ENCODE data around the gene BCAS3.
"Not testable (repeated sequence)": the region's sequence is repeated elsewhere in the genome, so short reads cannot be mapped to it uniquely, and the experiment has no call there.

Gene BCAS3

DNA sequence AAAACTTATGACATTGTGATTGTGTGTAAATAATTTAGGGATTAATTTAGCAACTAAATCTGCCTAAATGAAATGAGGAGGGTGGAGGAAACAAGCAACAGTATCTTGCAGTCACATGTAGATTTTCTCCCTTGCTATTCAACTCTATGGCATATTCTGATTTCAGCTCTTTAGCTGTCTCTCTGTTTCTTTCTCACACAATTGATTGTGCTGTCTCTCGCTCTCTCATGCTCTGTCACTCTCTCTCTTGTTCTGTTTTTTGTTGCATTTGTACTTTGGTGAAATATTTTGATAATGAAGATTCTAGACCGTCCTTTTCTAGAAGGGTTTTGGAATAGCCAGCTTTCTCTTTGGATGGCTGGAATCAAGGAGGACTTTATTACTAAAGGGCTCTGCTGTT is 70.6 kb downstream of the BCAS3 start:
- DNase-seq, result no peak

DNA sequence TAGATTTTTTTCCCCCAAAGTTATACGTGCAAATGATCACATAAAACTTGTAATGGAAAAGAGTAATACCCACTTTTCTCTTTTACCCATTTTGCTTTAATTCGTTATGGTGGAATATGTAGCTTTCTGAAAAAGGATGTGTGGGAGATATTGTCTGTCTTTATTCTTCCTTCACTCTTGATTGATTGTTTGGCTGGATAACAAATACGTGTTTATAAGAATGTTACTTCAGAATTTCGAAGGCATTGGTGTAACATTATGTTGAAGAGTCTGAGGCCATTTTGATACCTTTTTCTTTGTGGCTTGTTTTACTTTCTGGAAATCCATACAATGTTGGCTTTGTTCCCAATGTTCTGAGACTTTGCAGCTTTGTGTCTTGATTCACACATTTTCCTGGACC is 71.4 kb downstream of the BCAS3 start:
- DNase-seq, result no peak

DNA sequence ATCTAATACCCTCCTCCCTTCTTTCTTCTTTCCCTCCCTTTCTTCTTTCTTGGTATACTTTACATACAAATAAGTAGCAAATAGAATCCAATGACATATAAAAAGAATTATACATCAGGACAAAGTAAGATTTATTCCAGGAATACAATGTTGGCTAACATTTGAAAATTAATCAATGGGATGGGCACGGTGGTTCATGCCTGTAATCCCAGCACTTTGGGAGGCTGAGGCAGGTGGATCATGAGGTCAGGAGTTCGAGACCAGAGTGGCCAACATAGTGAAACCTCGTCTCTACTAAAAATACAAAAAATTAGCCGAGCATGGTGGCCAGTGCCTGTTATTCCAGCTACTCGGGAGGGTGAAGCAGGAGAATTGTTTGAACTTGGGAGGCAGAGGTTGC is 72.1 kb downstream of the BCAS3 start:
- no peak for DNase-seq

DNA sequence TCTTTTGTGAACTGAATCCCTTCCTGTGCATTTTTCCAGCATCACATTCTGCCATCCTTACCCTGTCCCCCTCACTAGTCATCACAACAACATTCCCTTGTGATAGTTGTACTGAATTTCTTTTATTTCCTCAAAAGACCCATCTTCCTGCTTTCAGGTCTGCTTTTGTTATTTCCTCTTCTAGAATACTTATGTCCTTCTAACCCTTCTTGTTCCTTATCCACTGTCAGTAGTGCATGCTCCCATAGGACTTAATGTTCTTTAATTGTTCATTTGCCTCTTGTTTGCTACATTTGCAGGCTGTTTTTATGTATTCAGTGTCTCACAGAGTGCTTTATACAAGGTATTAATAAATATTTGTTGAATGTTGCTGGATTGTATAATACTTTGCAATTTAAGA is 73.0 kb downstream of the BCAS3 start:
- DNase-seq, result no peak

DNA sequence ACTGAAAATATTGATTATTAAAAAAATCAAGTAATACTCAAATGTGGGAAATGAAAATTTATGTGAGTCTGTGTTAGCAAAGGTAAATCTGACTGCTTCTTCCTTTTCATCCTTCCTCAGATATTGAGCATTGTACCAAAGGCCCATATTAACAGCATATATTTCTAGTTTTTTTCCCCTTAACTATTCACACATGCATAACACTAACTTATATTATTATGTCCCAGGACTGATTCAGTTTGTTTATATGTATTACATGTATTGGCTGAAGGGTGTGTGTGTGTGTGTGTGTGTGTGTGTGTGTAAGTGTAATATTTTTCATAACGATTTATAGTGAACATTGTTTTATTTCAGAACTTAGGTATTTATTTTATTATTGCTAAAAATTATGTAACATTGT is 74.2 kb downstream of the BCAS3 start:
- no peak for DNase-seq

DNA sequence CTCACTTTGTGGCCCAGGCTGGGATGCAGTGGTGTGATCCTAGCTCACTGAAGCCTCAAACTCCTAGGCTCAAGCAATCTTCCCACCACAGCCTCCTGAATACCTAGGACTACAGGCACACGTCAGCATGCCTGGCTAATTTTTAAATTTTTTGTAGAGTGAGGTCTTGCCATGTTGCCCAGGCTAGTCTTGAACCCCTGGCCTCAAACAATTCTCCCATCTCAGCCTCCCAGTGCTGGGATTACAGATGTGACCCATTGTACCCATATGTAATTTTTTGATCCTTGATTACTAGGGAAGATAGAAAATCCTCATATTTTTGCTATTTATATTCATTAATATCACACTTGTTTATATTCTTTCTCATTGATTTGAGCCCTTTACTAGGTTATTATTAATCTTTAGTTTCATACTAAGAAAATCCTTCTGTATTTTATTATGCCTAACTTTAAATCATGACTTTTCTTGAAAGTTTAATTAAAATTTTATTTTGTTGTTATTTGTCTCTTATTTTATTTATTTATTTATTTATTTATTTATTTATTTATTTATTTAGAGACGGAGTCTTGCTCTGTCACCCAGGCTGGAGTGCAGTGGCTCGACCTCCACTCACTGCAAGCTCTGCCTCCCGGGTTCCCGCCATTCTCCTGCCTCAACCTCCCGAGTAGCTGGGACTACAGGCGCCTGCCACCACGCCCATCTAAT is 75.4 kb downstream of the BCAS3 start:
- no peak for DNase-seq

DNA sequence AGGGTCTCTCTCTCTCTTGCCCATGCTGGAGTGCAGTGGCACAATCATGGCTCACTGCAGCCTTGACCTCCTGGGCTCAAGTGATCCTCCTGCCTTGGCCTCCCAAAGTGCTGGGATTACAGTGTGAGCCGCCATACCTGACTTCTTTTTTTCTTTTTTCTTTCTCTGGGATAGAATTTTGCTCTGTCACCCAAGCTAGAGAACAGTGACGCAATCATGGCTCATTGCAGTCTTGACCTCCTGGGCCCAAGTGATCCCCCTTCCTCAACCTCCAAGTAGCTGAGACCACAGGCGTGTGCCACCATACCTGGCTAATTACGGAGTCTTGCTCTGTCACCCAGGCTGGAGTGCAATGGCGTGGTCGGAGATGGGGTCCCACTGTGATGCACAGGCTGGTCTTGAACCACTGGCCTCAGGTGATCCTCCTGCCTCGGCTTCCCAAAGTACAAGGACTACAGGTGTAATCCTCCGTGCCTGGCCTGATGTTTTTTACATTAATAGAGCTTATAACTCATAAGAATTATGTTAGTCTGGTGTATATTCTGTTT is 76.5 kb downstream of the BCAS3 start:
- no peak for DNase-seq

DNA sequence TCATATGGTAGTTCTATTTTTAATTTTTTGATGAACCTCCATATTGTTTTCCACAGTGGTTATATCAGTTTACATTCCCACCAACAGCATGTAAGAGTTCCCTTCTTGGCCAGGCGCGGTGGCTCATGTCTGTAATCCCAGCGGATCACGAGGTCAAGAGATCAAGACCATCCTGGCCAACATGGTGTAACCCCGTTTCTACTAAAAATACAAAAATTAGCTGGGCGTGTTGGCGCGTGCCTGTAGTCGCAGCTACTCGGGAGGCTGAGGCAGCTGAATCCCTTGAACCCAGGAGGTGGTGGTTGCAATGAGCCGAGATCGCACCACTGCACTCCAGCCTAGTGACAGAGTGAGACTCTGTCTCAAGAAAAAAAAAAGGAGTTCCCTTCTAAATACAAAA is 79.1 kb downstream of the BCAS3 start:
- DNase-seq, result not testable (repeated sequence)

DNA sequence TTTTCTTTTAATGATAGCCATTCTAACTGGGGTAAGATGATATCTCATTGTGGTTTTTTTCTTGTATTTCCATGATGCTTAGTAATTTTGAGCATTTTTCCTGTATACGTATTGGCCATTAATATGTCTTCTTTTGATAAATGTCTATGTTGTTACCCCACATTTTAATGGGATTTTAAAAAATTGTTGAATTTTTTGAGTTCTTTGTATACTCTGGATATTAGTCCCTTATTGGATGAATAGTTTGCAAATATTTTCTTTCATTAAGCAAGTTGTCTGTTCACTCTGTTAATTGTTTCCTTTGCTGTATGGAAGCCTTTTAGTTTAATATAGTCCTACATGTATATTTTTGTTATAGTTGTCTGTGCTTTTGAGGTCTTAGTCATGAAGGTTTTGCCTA is 79.8 kb downstream of the BCAS3 start:
- no peak for DNase-seq

DNA sequence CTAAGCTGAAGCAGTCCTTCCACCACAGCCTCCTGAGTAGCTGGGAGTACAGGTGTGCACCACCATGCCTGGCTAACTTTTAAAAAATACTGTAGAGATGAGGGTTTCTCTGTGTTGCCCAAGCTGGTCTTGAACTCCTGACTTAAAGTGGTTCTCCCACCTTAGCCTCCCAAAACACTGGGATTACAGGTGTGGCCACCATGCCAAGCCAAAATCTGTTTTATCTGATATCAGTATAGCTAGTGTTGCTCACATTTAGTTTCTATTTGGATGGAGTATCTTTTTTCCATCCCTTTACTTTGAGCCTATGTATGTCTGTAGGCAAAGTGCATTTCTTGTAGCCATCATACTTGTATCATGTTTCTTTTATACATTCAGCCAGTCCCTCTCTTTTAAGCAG is 82.1 kb downstream of the BCAS3 start:
- DNase-seq, result no peak

DNA sequence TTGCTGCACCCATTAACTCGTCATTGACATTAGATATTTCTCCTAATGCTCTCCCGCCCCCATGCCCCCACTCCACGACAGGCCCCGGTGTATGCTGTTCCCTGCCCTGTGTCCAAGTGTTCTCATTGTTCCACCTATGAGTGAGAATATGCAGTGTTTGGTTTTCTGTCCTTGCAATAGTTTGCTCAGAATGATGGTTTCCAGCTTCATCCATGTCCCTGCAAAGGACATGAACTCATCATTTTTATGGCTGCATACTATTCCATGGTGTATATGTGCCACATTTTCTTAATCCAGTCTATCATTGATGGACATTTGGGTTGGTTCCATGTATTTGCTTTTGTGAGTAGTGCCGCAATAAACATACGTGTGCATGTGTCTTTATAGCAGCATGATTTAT is 83.7 kb downstream of the BCAS3 start:
- not testable (repeated sequence) for DNase-seq

DNA sequence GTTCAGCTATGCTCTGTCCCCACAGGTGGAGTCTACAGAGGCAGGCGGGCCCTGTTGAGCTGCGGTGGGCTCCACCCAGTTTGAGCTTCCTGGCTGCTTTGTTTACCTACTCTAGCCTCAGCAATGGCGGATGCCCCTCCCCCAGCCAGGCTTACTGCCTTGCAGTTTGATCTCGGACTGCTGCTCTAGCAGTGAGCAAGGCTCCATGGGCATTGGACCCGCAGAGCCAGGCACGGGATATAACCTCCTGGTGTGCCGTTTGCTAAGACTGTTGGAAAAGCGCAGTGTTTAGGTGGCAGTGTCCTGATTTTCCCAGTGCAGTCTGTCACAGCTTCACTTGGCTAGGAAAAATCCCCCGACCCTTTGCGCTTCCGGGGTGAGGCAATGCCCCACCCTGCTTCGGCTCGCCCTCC is 89.1 kb downstream of the BCAS3 start:
- no peak for DNase-seq

DNA sequence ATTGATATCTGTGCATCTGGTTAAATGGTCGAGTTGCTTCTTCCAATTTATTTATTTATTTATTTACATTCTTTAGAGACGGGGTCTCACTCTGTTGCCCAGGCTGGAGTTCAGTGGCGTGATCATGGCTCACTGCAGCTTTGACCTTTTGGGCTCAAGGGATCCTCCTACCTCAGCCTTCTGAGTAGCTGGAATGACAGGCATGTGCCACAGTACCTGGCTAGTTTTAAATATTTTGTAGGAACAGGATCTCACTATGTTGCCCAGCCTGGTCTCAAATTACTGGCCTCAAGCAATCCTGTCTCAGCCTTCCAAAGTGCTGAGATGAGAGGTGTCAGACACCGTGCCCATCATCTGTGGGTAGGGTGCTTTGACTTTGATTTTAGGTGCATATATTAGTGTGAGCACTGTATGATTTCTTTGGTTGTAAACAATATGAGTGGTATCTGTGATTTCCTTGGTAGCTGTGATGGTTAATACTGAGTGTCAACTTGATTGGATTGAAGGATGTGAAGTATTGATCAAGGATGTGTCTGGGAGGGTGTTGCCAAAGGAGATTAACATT is 90.2 kb downstream of the BCAS3 start:
- no peak for DNase-seq

DNA sequence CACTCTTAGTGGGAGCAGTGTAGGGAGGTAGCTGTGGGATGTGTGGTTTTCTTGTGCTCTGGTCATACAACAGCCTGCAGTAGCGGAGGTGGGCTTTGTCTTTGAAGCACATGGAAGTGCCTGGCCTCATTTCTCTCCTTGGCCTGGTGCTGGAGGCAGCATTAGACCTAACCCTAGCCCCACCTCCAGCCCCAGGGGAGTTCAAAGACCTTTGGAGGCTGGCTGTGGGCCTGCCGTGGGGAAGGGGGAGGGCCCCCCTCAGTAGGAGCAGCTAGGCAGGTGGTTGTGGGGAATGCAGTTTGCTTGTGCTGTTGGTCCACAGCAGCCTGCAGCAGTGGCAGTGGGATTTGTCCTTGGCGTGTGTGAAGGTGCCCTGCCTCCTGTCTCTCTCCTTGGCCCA is 91.7 kb downstream of the BCAS3 start:
- DNase-seq, result no peak

DNA sequence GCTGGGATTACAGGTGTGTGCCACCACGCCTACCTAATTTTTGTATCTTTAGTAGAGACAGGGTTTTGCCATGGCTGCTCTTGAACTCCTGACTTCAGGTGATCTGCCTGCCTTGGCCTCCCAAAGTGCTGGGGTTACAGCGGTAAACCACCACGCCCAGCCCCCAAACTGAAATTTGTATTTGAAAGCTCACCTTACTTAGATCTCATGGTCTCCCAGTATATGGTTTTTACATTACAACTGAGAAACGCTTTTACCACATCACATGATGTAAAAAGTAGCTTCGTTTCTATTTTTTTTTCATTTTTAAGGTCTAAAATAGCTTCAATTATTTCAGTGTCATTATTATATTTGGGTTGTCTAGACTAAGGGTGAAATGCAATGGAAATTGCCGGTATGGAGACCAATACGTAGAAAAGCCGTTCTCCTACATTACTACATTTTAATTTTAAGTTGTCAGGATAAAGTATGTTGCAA is 93.3 kb downstream of the BCAS3 start:
- no peak for DNase-seq

DNA sequence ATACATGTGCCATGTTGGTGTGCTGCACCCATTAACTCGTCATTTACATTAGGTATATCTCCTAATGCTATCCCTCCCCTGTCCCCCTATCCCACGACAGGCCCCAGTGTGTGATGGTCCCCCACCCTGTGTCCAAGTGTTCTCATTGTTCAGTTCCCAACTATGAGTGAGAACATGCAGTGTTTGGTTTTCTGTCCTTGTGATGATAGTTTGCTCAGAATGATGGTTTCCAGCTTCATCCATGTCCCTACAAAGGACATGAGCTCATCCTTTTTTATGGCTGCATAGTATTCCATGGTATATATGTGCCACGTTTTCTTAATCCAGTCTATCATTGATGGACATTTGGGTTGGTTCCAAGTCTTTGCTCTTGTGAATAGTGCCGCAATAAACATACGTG is 94.0 kb downstream of the BCAS3 start:
- not testable (repeated sequence) for DNase-seq

DNA sequence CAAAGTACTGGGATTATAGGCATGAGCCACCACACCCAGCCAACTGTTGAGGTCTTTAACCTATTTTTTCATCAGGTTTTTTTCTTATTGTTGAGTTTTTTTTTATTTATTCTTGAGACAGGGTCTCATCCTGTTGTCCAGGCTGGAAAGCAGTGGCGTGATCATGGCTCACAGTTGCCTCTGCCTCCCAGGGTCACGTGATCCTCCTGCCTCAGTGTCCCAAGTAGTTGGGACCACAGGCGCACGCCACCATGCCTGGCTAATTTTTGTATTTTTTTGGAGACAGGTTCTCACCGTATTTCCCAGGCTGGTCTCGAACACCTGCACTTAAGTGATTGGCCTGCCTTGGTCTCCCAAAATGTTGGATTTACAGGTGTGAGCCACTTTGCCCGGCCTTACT is 95.9 kb downstream of the BCAS3 start:
- no peak for DNase-seq

DNA sequence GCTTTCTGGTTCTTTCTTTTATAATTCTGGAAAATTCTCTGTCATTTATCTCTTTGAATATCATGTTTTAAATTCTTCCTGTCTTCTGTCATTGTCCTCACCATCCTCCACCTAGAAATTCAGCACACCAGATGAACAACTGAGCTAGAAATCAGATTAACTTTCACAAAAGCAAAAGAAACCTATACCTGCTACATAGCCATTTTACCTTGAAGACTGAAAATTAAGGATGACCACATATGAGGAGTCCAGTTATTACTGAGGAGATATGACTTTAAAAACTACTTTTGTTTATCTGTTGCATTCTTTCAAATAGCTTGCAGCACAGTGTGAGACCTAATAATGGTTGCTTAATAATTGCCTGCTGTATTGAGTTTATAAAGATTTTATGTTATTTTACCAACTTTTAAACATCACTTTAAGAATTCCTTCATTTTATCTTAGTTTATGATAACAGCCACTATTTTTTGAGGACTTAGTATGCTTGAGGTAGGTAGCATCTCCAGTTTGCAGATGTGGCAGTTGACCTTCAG is 104.3 kb downstream of the BCAS3 start:
- no peak for DNase-seq

DNA sequence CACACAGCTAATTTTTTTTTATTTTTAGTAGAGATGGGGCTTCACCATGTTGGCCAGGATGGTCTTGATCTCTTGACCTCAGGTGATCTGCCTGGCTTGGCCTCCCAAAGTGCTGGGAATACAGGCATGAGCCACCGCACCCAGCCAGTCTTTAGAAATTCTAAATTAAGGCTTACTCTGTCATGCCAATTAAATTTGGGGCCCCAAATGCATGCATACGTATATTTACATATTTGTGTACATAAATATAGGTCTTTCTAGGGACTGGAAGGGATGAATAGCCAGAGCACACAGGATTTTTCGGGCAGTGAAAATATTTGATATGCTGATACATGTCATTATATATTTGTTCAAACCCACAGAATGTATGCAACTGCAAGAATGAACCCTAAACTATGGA is 105.1 kb downstream of the BCAS3 start:
- DNase-seq, result no peak

DNA sequence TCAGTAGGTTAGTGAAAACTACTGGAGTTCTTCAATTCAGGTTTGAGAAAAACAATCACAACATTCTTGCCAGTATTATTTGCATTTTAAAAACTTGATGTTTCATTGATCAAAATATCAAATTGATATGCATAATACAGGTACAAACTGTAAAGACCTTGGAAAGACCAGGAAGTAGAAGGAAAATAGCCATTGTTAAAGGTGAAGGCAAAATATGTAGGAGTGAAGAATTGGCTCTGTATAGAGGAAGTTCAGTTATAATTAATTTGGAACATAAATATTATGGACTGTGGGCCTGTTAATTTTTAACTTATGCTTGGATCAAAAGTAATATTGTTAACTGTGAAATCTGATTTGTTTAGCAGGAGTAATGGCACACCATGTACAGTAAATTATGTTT is 112.6 kb downstream of the BCAS3 start:
- DNase-seq, result no peak

DNA sequence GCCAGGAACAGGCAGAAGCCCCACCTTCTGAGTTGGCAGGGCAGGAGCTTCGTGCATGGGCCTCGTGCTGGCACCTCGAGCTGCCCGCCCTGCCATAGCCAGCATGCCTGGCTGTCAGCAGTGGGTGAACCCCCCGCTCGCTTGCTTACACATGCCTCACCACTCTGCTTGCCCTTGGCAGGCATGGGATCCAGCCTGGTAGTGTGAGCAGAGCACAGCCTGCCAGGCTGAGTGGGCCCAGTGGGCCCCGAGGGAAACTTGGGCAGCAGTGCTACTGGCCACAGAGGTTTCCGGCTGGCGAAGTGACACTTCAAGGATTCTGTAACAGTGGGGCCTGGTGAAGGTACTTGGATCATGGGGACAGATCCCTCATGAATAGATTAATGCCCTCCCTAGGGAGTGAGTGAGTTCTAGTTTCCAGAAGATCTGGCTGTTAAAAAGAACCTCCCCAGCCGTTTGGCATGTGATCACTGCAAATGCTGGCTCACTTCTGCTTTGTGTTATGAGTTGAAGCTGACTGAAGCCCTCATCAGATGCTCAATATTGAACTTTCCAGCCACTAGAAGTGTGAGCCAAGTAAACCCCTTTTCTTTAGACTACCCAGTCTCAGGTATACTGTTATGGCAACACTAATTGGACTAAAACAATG is 114.7 kb downstream of the BCAS3 start:
- no peak for DNase-seq

DNA sequence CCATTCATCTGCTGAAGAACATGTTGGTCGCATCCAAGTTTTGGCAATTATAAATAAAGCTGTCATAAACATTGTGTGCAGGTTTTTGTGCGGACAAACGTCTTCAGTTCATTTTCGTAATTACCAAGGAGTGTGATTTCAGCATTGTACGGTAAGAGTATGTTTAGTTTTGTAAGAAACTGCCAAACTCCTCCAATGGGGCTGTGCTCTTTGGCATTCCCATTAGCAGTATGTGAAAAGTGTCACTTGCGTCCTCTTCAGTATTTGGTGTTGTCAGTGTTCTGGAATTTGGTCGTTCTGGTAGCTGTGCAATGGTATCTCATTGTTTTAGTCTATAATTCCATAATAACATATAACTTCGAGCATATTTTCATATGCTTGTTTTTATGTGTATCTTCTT is 120.9 kb downstream of the BCAS3 start:
- no peak for DNase-seq

DNA sequence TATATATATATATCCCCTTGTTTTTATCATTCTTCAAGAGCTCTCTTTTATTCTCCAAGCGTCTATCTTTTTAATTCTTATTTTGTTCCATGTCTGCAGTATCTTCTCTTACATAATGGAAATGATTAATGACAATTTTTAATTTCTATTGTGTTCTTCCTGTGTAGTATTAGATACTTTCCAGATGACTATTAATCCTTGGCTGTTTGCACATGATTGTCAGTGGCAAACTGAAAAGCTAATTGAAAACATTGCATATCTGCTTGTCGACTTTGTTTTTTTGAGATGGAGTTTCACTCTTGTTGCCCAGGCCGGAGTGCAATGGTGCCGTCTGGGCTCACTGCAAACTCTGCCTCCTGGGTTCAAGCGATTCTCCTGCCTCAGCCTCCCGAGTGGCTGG is 124.7 kb downstream of the BCAS3 start:
- no peak for DNase-seq

DNA sequence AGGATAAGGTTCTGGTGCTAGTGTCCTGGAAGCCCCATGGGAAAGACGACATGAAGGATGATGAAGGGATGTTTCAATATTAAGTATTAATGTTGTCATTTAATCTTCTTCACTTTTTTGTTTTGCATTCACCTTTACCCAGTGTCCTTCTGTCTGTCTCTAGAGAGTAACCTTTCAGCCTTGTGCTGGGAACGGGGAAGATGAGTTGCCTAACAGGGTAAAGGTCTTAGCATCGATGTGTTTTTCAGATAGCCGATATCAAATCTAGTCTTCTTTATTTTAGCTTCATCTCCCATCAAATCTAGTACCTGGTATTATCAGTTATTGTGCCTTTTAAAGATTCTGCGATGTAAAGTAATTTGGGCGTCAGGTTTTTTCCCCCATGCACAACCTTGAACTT is 125.4 kb downstream of the BCAS3 start:
- DNase-seq, result no peak
